Activated T-cell treated with anti-CD3 and anti-CD28 coated beads, Interleukin-2, amount 50 U/mL, for 4 hours (primary cell): ENCODE data around the gene TNC. TPM values are rescaled to one million over a fixed set of nuclear protein-coding genes. Genes with fewer than 3 reads are reported as not detected.
"Not testable (repeated sequence)": the region's sequence is repeated elsewhere in the genome, so short reads cannot be mapped to it uniquely, and the experiment has no call there.

ENCODE experiments used
- ATAC-seq, 2 donors: fragments of 200-7000 bp; cut with Tn5 transposase; one replicate each; pipeline ENCODE4 v1.10.0; 2021
- DNase-seq: peaks from one replicate; pipeline ENCODE4 v3.0.0-alpha.2; 2020
- H3K27me3 Mint-ChIP-seq: one replicate; pipeline ENCODE4 v1.8.0; 2021; ENCODE audit warnings: low read depth, mixed read lengths
- H3K36me3 Mint-ChIP-seq: one replicate; pipeline ENCODE4 v1.8.0; 2022; ENCODE audit warnings: mixed read lengths; ENCODE audit not compliant: insufficient read depth
- H3K4me1 Mint-ChIP-seq: one replicate; pipeline ENCODE4 v1.8.0; 2021; ENCODE audit warnings: low read depth, mixed read lengths
- H3K4me3 Mint-ChIP-seq: one replicate; pipeline ENCODE4 v1.8.0; 2021; ENCODE audit warnings: mild to moderate bottlenecking, moderate library complexity, mixed read lengths
- H3K9me3 Mint-ChIP-seq: one replicate; pipeline ENCODE4 v1.8.0; 2021; ENCODE audit warnings: mixed read lengths
- total RNA-seq, 3 donors: library from RNA; stranded (reverse); gene quantifications; one replicate each; pipeline ENCODE4 v1.2.1, GENCODE V29; 2021

Gene TNC
- total RNA-seq, 3 donors from 2014 or later, result 0.29 to 1.3 (median 0.51) TPM

GRCh38 chr9:115143689-115144088 lies 25.7 kb upstream of the TNC start:
- no peak for DNase-seq
- Mint-ChIP-seq H3K4me3 (no peak overlapping the region), H3K27me3 (peaks cover 22% of the 10 kb centered on the region), H3K9me3 (no peaks in the 10 kb centered on the region), H3K4me1 (peaks cover 4% of the 10 kb centered on the region), H3K36me3 (no peaks in the 10 kb centered on the region)
- no peak for ATAC-seq

GRCh38 chr9:115142517-115143270 lies 24.7 kb upstream of the TNC start:
- Mint-ChIP-seq H3K9me3 (no peaks in the 10 kb centered on the region), H3K27me3 (peaks cover 23% of the 10 kb centered on the region), H3K4me3 (no peak overlapping the region), H3K36me3 (no peaks in the 10 kb centered on the region), H3K4me1 (peaks cover 4% of the 10 kb centered on the region)
- ATAC-seq (no peak), DNase-seq (no peak)

DNA sequence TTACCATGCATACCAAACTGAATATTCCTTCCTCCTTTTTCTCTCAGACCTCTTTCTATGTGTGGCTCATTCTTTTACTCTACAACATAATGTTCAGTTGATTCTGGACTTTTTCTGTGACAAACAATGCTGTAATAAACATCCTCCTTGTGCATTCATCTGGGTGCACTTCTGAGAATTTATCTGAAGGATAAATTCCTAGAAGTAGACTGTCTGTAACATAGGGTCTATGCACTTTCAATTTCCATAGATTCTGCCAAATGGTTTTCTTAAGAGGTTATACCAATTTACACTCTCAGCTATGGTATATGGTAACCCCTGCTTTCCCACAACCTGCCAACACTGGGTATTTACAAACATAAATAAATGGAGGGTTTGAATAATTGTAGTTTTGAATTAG lies 24.1 kb upstream of the TNC start:
- DNase-seq (no peak), ATAC-seq (no peak)
- Mint-ChIP-seq H3K36me3 (no peaks in the 10 kb centered on the region), H3K9me3 (no peaks in the 10 kb centered on the region), H3K4me1 (peaks cover 4% of the 10 kb centered on the region), H3K4me3 (no peak overlapping the region), H3K27me3 (peaks cover 26% of the 10 kb centered on the region)

GRCh38 chr9:115141612-115142011 lies 23.7 kb upstream of the TNC start:
- no peak for ATAC-seq
- H3K4me1 Mint-ChIP-seq, result peaks cover 4% of the 10 kb centered on the region
- no peaks in the 10 kb centered on the region for H3K36me3 Mint-ChIP-seq
- no peak for DNase-seq
- H3K9me3 Mint-ChIP-seq, result no peaks in the 10 kb centered on the region
- peaks cover 31% of the 10 kb centered on the region for H3K27me3 Mint-ChIP-seq
- H3K4me3 Mint-ChIP-seq, result no peak overlapping the region

DNA sequence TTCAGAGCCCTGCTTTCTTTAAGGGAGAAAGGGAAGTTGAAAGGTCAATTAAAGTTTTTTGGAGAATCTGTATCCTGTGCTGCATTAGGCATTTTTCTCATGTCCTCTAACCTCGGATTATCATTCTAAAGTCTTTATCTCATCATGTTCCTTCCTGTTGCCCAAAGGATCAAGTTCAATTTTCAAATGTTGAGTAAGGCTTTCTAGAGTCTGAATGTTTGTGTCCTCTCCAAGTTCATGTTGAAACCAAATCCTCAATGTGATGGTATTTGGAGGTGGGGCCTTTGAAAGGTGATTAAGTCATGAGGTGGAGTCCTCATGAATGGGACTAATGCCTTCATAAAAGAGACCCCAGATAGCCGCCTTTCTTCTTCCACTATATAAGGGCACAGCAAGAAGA lies 20.2 kb upstream of the TNC start:
- no peaks in the 10 kb centered on the region for H3K9me3 Mint-ChIP-seq
- ATAC-seq (no peak), DNase-seq (no peak)
- no peak overlapping the region for H3K4me3 Mint-ChIP-seq
- peaks cover 4% of the 10 kb centered on the region for H3K4me1 Mint-ChIP-seq
- peaks cover 27% of the 10 kb centered on the region for H3K27me3 Mint-ChIP-seq
- H3K36me3 Mint-ChIP-seq, result no peaks in the 10 kb centered on the region

- H3K4me3 Mint-ChIP-seq, result no peak overlapping the region
- H3K4me1 Mint-ChIP-seq, result peaks cover 4% of the 10 kb centered on the region
- H3K9me3 Mint-ChIP-seq, result no peaks in the 10 kb centered on the region
- no peaks in the 10 kb centered on the region for H3K36me3 Mint-ChIP-seq
- ATAC-seq (no peak), DNase-seq (no peak)
- H3K27me3 Mint-ChIP-seq, result peaks cover 24% of the 10 kb centered on the region
These were observed 19.6 kb upstream of the TNC start for GRCh38 chr9:115137526-115137925.

DNA sequence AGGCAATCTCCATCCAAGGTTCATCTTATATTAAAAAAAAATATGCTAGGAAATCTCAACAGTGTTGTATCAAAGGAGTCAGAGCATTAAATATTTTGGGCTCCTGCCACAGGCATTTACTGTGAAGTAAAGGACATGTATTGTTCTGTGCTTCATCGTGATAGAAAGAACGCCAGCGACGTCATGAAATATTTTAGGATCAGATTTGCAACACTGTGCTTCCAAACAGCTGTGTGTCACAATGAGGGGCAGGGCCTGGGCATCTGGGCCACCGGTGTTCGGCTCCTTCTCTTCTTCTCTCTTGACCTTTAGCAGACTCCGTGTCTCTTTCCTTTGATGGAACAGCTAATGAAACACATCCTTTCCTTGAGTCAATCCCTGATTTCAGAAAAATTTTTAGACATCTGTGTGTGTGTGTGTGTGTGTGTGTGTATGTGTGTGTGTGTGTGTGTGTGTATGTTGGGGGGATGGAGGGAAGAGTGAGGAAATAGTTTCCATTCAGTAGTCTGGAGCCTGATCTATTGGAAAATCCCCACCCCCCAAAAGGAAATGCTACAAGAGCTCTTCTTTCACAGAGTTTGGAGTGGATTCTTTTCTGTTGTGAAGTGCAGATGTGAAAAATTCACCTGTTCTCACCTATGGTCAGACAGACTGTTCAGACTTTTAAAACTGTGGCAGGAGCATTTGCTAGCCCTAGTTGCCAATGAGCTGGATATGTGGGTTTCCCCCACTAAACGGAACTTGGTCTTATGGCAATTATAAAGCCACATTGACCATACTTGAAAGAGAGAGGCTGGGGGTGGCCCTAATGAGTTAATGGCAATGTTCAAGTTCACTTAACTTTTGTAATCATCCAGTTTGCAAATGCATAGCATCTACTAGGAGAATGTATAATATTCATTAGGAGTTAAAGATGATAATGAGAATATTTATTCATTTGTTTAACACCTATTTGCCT lies 18.1 kb upstream of the TNC start:
- H3K9me3 Mint-ChIP-seq, result no peaks in the 10 kb centered on the region
- H3K27me3 Mint-ChIP-seq, result peaks cover 24% of the 10 kb centered on the region
- H3K4me3 Mint-ChIP-seq, result no peak overlapping the region
- no peak for DNase-seq
- no peaks in the 10 kb centered on the region for H3K4me1 Mint-ChIP-seq
- no peaks in the 10 kb centered on the region for H3K36me3 Mint-ChIP-seq
- no peak for ATAC-seq

DNA sequence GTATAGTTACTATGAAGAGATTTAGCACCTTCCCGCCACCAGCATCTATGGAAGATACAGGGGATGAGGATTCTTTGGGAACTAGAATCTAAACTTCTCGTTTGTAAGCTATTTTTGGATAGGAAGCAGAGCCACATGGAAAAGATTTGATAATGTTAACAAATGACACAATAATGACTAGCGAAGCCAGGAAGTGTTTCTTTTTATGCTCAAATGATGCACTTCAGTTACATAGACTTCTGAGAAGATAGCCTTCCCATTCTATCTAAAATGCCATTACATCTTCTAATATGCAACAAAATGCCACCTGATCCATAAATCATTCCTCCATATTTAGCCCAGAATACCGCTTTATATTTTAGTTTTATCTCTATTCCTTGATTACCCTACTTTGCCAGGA lies 17.0 kb upstream of the TNC start:
- DNase-seq, result no peak
- H3K4me3 Mint-ChIP-seq, result no peak overlapping the region

DNA sequence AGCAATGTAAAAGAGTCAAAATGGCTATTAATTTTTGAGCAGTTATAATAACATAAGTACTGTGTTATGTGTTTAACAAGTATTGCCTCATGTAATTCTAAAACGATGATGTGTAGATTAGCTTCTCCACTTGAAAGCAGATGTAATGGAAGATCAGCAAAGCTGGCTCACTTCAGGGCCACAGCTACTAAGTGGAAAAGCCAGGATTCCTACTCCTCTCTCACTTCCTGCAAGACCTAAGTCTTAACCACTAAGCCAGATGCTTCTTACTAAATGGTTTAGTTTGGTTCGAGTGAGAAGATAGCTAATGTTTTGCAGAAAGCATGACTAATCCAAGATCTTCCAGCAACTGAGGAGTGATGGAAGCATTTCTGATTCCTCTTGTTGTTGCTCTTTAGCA lies 15.7 kb upstream of the TNC start:
- peaks cover 24% of the 10 kb centered on the region for H3K27me3 Mint-ChIP-seq
- no peaks in the 10 kb centered on the region for H3K9me3 Mint-ChIP-seq
- H3K4me3 Mint-ChIP-seq, result no peak overlapping the region
- DNase-seq (no peak), ATAC-seq (no peak)
- H3K36me3 Mint-ChIP-seq, result no peaks in the 10 kb centered on the region
- no peaks in the 10 kb centered on the region for H3K4me1 Mint-ChIP-seq

More for the DNA sequence above, 17.0 kb upstream of the TNC start:
- H3K4me1 Mint-ChIP-seq, result no peaks in the 10 kb centered on the region
- no peak for ATAC-seq
- H3K9me3 Mint-ChIP-seq, result no peaks in the 10 kb centered on the region
- peaks cover 22% of the 10 kb centered on the region for H3K27me3 Mint-ChIP-seq
- no peaks in the 10 kb centered on the region for H3K36me3 Mint-ChIP-seq

GRCh38 chr9:115132648-115133047 lies 14.7 kb upstream of the TNC start:
- no peaks in the 10 kb centered on the region for H3K36me3 Mint-ChIP-seq
- no peak for ATAC-seq
- no peak for DNase-seq
- no peaks in the 10 kb centered on the region for H3K4me1 Mint-ChIP-seq
- H3K27me3 Mint-ChIP-seq, result peaks cover 23% of the 10 kb centered on the region
- no peaks in the 10 kb centered on the region for H3K9me3 Mint-ChIP-seq
- H3K4me3 Mint-ChIP-seq, result no peak overlapping the region

DNA sequence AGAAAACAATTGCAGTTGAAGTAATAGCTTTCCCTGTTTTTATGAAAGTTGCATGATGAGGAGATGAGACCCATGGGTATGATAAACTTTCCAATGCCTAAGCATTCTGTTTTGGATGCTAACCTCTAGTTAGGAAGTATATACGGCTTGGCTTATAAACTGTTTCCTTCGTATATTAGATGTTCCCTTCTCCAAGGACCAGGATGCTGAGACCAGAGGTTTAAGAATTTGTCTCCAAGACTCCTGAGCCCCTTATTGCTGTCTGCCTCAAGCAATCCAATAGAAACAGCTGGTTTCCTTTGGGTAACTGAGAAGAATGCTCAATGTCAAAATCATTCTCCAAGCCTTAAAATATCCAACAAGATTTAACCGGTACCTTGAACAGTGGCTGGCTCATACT lies 12.2 kb upstream of the TNC start:
- no peak overlapping the region for H3K4me3 Mint-ChIP-seq
- no peaks in the 10 kb centered on the region for H3K4me1 Mint-ChIP-seq
- H3K9me3 Mint-ChIP-seq, result peaks cover 7% of the 10 kb centered on the region
- H3K36me3 Mint-ChIP-seq, result peaks cover 2% of the 10 kb centered on the region
- no peak for DNase-seq
- ATAC-seq, result no peak
- H3K27me3 Mint-ChIP-seq, result peaks cover 12% of the 10 kb centered on the region

DNA sequence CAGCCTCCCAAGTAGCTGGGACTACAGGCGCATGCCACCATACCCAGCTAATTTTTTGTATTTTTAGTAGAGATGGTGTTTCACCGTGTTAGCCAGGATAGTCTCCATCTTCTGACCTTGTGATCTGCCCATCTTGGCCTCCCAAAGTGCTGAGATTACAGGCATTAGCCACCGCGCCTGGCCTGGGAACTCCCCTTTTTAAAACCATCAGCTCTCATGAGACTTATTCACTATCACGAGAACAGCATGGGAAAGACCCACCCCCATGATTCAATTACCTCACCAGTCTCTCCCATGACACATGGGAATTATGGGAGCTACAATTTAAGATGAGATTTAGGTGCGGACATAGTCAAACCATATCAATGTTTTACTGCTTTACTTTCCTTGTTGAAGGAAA lies 10.8 kb upstream of the TNC start:
- not testable (repeated sequence) for DNase-seq

GRCh38 chr9:115127191-115127817 lies 9.3 kb upstream of the TNC start:
- H3K9me3 Mint-ChIP-seq, result peaks cover 8% of the 10 kb centered on the region
- H3K4me3 Mint-ChIP-seq, result no peak overlapping the region
- peaks cover 3% of the 10 kb centered on the region for H3K36me3 Mint-ChIP-seq
- peaks cover 21% of the 10 kb centered on the region for H3K27me3 Mint-ChIP-seq
- no peaks in the 10 kb centered on the region for H3K4me1 Mint-ChIP-seq
- ATAC-seq (no peak), DNase-seq (no peak)

More for the DNA sequence above, 10.8 kb upstream of the TNC start:
- H3K36me3 Mint-ChIP-seq, H3K4me1 Mint-ChIP-seq, H3K9me3 Mint-ChIP-seq, ATAC-seq, H3K4me3 Mint-ChIP-seq: not testable (repeated sequence)
- peaks cover 13% of the 10 kb centered on the region for H3K27me3 Mint-ChIP-seq

DNA sequence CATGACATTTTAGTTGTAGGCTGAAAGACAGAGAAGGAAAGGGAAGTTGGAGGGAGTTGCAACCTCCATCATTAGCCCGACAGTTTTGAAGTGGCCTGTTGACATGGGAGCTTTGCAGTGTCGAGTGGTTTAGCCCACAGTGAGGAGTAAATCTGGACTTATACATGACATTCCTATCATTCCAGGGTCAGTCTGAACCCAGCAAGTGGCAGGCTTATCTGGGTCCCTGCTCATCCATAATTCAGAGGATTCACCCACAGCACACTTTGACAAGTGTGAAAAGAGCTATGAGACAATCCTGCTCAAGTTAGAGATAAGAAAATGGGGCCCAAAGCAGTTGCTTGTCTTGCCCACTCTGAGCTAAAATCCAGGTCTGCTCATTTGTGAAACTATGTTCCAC lies 8.4 kb upstream of the TNC start:
- ATAC-seq (no peak), DNase-seq (no peak)
- Mint-ChIP-seq H3K4me1 (no peaks in the 10 kb centered on the region), H3K27me3 (peaks cover 21% of the 10 kb centered on the region), H3K9me3 (peaks cover 8% of the 10 kb centered on the region), H3K4me3 (no peak overlapping the region), H3K36me3 (peaks cover 3% of the 10 kb centered on the region)
